ENCODE results near the gene KRTAP21-2.

DNA sequence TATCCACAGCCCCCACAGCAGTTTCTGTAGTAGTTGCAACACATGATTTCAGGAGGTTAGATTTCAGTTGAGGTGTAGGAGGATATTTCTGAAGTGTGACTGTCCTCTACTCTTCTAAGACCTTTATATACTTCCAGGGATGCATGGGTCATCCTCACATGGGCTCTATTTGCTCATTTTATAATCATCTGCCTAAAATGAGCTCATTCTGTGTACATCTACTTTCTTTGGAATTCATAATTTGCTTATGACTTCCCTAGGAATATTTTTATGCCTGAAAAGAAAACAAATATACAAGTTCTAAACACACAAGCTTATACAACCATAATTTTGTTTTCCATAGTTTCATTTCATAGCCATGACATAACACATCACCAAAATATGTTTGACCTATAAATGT is at the start of gene KRTAP21-2:
- no peak for TF ChIP-seq CTCF (IDR thresholded peaks at IDR 0.05 in 4 of 5, conservative IDR thresholded peaks at IDR 0.05 in 1 of 5)
- no peak for TF ChIP-seq POLR2A (IDR thresholded peaks at IDR 0.05)
